ENCODE results near the gene PHC2. TPM values are rescaled to one million over a fixed set of nuclear protein-coding genes. Genes with fewer than 3 reads are reported as not detected.
A peak's percentile ranks its signal among the peaks of the same experiment; 100 is the strongest.

PHC2 gene
- total and polyA plus RNA-seq, 9 of the 15 experiments (the other 6 are each of a cell fraction or from before 2014, with no cell fraction given), result 3.1 to 67.6 (median 34.6) TPM

DNA sequence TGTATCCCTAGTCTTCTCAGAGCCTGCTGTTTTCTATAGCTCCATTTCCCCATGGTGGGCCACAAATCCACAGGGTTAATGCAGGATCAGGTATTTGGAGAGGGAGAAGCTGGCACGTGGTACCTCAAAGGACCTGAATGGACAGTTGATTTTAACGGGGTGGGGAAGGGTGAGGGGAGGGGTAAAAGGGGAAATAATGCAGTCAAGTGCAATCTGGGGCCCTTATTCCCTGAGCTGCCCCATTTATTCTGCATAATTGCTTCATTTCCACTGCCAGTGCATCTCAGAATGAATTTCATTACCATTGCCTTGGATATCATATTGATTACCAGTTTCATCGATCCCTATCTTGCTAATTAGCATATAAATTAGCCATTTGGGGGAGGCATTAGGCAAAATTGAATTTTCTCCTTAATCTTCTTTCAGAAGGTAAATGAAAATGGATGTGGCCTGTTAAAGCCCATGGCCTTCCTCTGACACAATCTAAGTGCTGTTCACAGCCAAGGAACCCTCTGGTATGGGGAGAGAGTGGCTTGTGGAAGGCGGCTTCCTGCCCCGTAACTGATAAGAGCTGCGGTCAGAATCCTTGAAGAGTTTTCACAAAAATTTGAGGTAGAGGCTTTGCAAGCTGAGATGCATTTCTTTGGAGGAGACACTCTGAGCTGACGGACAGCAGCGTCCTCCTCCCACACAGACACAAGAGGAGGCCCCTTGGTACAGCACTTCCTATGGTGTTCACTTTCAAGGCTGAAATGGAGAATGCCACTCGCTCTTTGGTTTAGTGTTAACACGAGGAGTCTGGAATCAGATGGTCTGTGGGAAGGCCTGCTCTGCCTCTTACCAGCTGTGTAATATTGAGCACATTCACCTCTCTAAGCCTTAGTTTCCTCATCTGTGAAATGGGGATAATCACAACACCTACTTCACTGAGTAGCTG is 34.4 kb downstream of the PHC2 start (continued):
- TF ChIP-seq SMARCB1 (IDR thresholded peaks at IDR 0.05; ENCODE audit: insufficient read length, low read depth) (no peak), RBM14 (IDR thresholded peaks at IDR 0.05; ENCODE audit: borderline replicate concordance, insufficient read depth, low read depth, low read length) (no peak), DIDO1 (tag; IDR thresholded peaks at IDR 0.05; ENCODE audit: low read depth) (no peak), XRCC5 (IDR thresholded peaks at IDR 0.05; ENCODE audit: low read depth, low read length) (no peak), SRSF1 (IDR thresholded peaks at IDR 0.05; ENCODE audit: low read depth, low read length) (no peak), KLF6 (CRISPR knock-in tag; IDR thresholded peaks at IDR 0.05; ENCODE audit: borderline replicate concordance) (no peak), SUPT5H (IDR thresholded peaks at IDR 0.05) (no peak), ETV5 (CRISPR knock-in tag; IDR thresholded peaks at IDR 0.05; ENCODE audit: low read depth) (peak; percentile 85), FOXP1 (CRISPR knock-in tag; IDR thresholded peaks at IDR 0.05) (no peak), FOXK1 (CRISPR knock-in tag; IDR thresholded peaks at IDR 0.05; ENCODE audit: borderline replicate concordance) (0 out of 2 replicates have a peak, but pooled peaks have one; percentile 50)
- TF ChIP-seq, protein P1, sequence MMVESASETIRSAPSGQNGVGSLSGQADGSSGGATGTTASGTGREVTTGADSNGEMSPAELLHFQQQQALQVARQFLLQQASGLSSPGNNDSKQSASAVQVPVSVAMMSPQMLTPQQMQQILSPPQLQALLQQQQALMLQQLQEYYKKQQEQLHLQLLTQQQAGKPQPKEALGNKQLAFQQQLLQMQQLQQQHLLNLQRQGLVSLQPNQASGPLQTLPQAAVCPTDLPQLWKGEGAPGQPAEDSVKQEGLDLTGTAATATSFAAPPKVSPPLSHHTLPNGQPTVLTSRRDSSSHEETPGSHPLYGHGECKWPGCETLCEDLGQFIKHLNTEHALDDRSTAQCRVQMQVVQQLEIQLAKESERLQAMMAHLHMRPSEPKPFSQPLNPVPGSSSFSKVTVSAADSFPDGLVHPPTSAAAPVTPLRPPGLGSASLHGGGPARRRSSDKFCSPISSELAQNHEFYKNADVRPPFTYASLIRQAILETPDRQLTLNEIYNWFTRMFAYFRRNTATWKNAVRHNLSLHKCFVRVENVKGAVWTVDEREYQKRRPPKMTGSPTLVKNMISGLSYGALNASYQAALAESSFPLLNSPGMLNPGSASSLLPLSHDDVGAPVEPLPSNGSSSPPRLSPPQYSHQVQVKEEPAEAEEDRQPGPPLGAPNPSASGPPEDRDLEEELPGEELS (CRISPR knock-in tag; IDR thresholded peaks at IDR 0.05; ENCODE audit: borderline replicate concordance), result no peak
- TF ChIP-seq, protein P2, sequence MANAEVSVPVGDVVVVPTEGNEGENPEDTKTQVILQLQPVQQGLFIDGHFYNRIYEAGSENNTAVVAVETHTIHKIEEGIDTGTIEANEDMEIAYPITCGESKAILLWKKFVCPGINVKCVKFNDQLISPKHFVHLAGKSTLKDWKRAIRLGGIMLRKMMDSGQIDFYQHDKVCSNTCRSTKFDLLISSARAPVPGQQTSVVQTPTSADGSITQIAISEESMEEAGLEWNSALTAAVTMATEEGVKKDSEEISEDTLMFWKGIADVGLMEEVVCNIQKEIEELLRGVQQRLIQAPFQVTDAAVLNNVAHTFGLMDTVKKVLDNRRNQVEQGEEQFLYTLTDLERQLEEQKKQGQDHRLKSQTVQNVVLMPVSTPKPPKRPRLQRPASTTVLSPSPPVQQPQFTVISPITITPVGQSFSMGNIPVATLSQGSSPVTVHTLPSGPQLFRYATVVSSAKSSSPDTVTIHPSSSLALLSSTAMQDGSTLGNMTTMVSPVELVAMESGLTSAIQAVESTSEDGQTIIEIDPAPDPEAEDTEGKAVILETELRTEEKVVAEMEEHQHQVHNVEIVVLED (CRISPR knock-in tag; IDR thresholded peaks at IDR 0.05), result peak; percentile 25; the same call in 1 of the 2 replicates
- TF ChIP-seq, protein P3, sequence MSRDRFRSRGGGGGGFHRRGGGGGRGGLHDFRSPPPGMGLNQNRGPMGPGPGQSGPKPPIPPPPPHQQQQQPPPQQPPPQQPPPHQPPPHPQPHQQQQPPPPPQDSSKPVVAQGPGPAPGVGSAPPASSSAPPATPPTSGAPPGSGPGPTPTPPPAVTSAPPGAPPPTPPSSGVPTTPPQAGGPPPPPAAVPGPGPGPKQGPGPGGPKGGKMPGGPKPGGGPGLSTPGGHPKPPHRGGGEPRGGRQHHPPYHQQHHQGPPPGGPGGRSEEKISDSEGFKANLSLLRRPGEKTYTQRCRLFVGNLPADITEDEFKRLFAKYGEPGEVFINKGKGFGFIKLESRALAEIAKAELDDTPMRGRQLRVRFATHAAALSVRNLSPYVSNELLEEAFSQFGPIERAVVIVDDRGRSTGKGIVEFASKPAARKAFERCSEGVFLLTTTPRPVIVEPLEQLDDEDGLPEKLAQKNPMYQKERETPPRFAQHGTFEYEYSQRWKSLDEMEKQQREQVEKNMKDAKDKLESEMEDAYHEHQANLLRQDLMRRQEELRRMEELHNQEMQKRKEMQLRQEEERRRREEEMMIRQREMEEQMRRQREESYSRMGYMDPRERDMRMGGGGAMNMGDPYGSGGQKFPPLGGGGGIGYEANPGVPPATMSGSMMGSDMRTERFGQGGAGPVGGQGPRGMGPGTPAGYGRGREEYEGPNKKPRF (IDR thresholded peaks at IDR 0.05; ENCODE audit: low read depth, low read length), result no peak
- TF ChIP-seq, protein P4, sequence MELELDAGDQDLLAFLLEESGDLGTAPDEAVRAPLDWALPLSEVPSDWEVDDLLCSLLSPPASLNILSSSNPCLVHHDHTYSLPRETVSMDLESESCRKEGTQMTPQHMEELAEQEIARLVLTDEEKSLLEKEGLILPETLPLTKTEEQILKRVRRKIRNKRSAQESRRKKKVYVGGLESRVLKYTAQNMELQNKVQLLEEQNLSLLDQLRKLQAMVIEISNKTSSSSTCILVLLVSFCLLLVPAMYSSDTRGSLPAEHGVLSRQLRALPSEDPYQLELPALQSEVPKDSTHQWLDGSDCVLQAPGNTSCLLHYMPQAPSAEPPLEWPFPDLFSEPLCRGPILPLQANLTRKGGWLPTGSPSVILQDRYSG (tag; conservative IDR thresholded peaks at IDR 0.05; ENCODE audit: low read depth), result no peak
- TF ChIP-seq, protein P5, sequence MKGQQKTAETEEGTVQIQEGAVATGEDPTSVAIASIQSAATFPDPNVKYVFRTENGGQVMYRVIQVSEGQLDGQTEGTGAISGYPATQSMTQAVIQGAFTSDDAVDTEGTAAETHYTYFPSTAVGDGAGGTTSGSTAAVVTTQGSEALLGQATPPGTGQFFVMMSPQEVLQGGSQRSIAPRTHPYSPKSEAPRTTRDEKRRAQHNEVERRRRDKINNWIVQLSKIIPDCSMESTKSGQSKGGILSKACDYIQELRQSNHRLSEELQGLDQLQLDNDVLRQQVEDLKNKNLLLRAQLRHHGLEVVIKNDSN (CRISPR knock-in tag; IDR thresholded peaks at IDR 0.05), result no peak
- TF ChIP-seq, protein P6, sequence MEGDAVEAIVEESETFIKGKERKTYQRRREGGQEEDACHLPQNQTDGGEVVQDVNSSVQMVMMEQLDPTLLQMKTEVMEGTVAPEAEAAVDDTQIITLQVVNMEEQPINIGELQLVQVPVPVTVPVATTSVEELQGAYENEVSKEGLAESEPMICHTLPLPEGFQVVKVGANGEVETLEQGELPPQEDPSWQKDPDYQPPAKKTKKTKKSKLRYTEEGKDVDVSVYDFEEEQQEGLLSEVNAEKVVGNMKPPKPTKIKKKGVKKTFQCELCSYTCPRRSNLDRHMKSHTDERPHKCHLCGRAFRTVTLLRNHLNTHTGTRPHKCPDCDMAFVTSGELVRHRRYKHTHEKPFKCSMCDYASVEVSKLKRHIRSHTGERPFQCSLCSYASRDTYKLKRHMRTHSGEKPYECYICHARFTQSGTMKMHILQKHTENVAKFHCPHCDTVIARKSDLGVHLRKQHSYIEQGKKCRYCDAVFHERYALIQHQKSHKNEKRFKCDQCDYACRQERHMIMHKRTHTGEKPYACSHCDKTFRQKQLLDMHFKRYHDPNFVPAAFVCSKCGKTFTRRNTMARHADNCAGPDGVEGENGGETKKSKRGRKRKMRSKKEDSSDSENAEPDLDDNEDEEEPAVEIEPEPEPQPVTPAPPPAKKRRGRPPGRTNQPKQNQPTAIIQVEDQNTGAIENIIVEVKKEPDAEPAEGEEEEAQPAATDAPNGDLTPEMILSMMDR (IDR thresholded peaks at IDR 0.05 in 2 of 3, conservative IDR thresholded peaks at IDR 0.05 in 1 of 3; ENCODE audit: insufficient read depth in 2 of 3, low read depth in 1 of 3, low read length in 3 of 3), result no peak

Measured in K562 (cell line).